GM18873 (cell line): ENCODE data around the gene BCOR.

Experiments used
- ATAC-seq: cut with Tn5 transposase; IDR thresholded peaks from one replicate; pipeline ENCODE4 v1.9.1; 2021; ENCODE audit warnings: mild to moderate bottlenecking, moderate library complexity, moderate number of reproducible peaks; ENCODE audit not compliant: unreplicated experiment, low FRiP score

The BCOR gene

GRCh38 chrX:40086569-40087335 is 11.0 kb downstream of the BCOR start:
- no peak for ATAC-seq

- ATAC-seq, result no peak
These were observed 12.0 kb downstream of the BCOR start for GRCh38 chrX:40085714-40086113.

- no peak for ATAC-seq
These were observed 12.6 kb downstream of the BCOR start for GRCh38 chrX:40085102-40085551.

- no peak for ATAC-seq
These were observed 13.2 kb downstream of the BCOR start for GRCh38 chrX:40084471-40085101.

GRCh38 chrX:40083979-40084359 is 13.8 kb downstream of the BCOR start:
- ATAC-seq, result no peak

GRCh38 chrX:40083120-40083978 is 14.4 kb downstream of the BCOR start:
- no peak for ATAC-seq

GRCh38 chrX:40082447-40083119 is 15.2 kb downstream of the BCOR start:
- no peak for ATAC-seq

- ATAC-seq, result no peak
These were observed 16.1 kb downstream of the BCOR start for GRCh38 chrX:40081679-40082068.

- no peak for ATAC-seq
These were observed 16.7 kb downstream of the BCOR start for GRCh38 chrX:40080894-40081678.

GRCh38 chrX:40079572-40079971 is 18.2 kb downstream of the BCOR start:
- no peak for ATAC-seq

- no peak for ATAC-seq
These were observed 19.1 kb downstream of the BCOR start for GRCh38 chrX:40078489-40079227.

- ATAC-seq, result no peak
These were observed 19.9 kb downstream of the BCOR start for GRCh38 chrX:40077906-40078305.

GRCh38 chrX:40076750-40077575 is 20.8 kb downstream of the BCOR start:
- ATAC-seq, result no peak

- ATAC-seq, result no peak
These were observed 22.8 kb downstream of the BCOR start for GRCh38 chrX:40074959-40075332.

GRCh38 chrX:40074080-40074958 is 23.4 kb downstream of the BCOR start:
- ATAC-seq, result no peak

GRCh38 chrX:40073439-40074054 is 24.2 kb downstream of the BCOR start:
- no peak for ATAC-seq

GRCh38 chrX:40072246-40072645 is 25.5 kb downstream of the BCOR start:
- ATAC-seq, result no peak
